GM12878 (cell line): ENCODE results near the gene CD151. TPM values are rescaled to one million over a fixed set of nuclear protein-coding genes. Genes with fewer than 3 reads are reported as not detected.
A peak's percentile ranks its signal among the peaks of the same experiment; 100 is the strongest.

Experiments
- CBFB ChIP-seq: IDR thresholded peaks from 2 replicates; pipeline ENCODE4 v1.6.1; 2016; ENCODE audit warnings: antibody characterized with exemption, low read depth
- CREB1 ChIP-seq: IDR thresholded peaks from 2 replicates; pipeline ENCODE4 v1.6.1; 2012; ENCODE audit warnings: low read depth, mild to moderate bottlenecking, inconsistent platforms
- EP300 ChIP-seq, 2 experiments: fragments of 150-350 bp in 1 of 2; IDR thresholded peaks; 2 replicates each; pipeline ENCODE4 v1.6.1; 2011 to 2012; ENCODE audit warnings: low read depth in 2 of 2, low read length in 2 of 2, borderline replicate concordance in 1 of 2, improper control_type of control experiment in 1 of 2, inconsistent platforms in 1 of 2; ENCODE audit not compliant: control insufficient read depth in 1 of 2
- GATAD2B ChIP-seq: fragments of 450-650 bp; conservative IDR thresholded peaks from 2 replicates; pipeline ENCODE4 v1.6.1; 2017; ENCODE audit warnings: low read depth, mild to moderate bottlenecking, moderate library complexity
- JUNB ChIP-seq: IDR thresholded peaks from 2 replicates; pipeline ENCODE4 v1.6.1; 2016; ENCODE audit warnings: antibody characterized with exemption, mild to moderate bottlenecking
- NFYA ChIP-seq: IDR thresholded peaks from 2 replicates; pipeline ENCODE4 v1.6.1; 2011; ENCODE audit warnings: low read depth, mild to moderate bottlenecking, low read length, improper control_type of control experiment, borderline replicate concordance
- REST ChIP-seq: IDR thresholded peaks from 2 replicates; pipeline ENCODE4 v1.6.1; 2012; ENCODE audit warnings: mild to moderate bottlenecking, low read depth, low read length
- SMAD5 ChIP-seq: IDR thresholded peaks from 2 replicates; pipeline ENCODE4 v1.6.1; 2016; ENCODE audit warnings: antibody characterized with exemption, low read depth
- SMARCA5 ChIP-seq: fragments of 450-650 bp; IDR thresholded peaks from 2 replicates; pipeline ENCODE4 v1.6.1; 2017; ENCODE audit warnings: mild to moderate bottlenecking
- TAF1 ChIP-seq: IDR thresholded peaks from 2 replicates; pipeline ENCODE4 v1.6.1; 2011; ENCODE audit warnings: mild to moderate bottlenecking, low read depth, low read length, borderline replicate concordance
- USF2 ChIP-seq: IDR thresholded peaks from 2 replicates; pipeline ENCODE4 v1.6.1; 2011; ENCODE audit warnings: low read depth, low read length, improper control_type of control experiment, borderline replicate concordance
- ZBTB11 ChIP-seq: fragments of 450-650 bp; formaldehyde crosslinking; IDR thresholded peaks from 2 replicates; pipeline ENCODE4 v1.5.0; 2022; ENCODE audit warnings: mild to moderate bottlenecking, missing genetic modification characterization
- polyA plus RNA-seq, 11 experiments: library from polyadenylated mRNA; depleted of rRNA in 4 of 11; unstranded in 6 of 11; stranded (reverse) in 5 of 11; fragments of >200 nt; fragmentation: Nextera tagmentation in 4 of 11; fragmentation: Illumina TruSeq in 1 of 11; extraction: Ambion mirVana in 4 of 11; extraction: Trizol in 1 of 11; gene quantifications; 1 replicate in 1 of 11; 2 replicates in 10 of 11; pipeline versions ENCODE4 v1.2.1 to v1.2.3, GENCODE V29; 2011 to 2016; ENCODE audit warnings: inconsistent platforms in 2 of 11, missing spikeins in 2 of 11, low read depth in 1 of 11
- total RNA-seq, 4 experiments: library from RNA; depleted of rRNA in 3 of 4; stranded (reverse); fragments of >200 nt in 3 of 4; fragmentation: Illumina TruSeq in 1 of 4; extraction: Trizol in 1 of 4; gene quantifications; 2 replicates each; pipeline versions ENCODE4 v1.2.1 to v1.2.3, GENCODE V29; 2013 to 2021
- TF ChIP-seq, protein P1 (sequence below): fragments of 450-650 bp; IDR thresholded peaks from 2 replicates; pipeline ENCODE4 v1.6.1; 2016; ENCODE audit warnings: mild to moderate bottlenecking, moderate library complexity, borderline replicate concordance
- TF ChIP-seq, protein P2 (sequence below), 3 experiments: IDR thresholded peaks in 2 of 3; conservative IDR thresholded peaks in 1 of 3; 2 replicates each; pipeline ENCODE4 v1.5.1; 2011; ENCODE audit warnings: low read depth in 3 of 3, low read length in 3 of 3, mild to moderate bottlenecking in 3 of 3, control low read depth in 2 of 3, moderate library complexity in 2 of 3, inconsistent platforms in 1 of 3, mixed read lengths in 1 of 3; ENCODE audit not compliant: control insufficient read depth in 2 of 3, insufficient read depth in 1 of 3; ENCODE audit errors: extremely low read depth in 1 of 3

CD151 gene
- total and polyA plus RNA-seq, 10 of the 15 experiments (the other 5 are each of a cell fraction or from before 2014, with no cell fraction given) = 0.52 to 41.7 (median 14.7) TPM

DNA sequence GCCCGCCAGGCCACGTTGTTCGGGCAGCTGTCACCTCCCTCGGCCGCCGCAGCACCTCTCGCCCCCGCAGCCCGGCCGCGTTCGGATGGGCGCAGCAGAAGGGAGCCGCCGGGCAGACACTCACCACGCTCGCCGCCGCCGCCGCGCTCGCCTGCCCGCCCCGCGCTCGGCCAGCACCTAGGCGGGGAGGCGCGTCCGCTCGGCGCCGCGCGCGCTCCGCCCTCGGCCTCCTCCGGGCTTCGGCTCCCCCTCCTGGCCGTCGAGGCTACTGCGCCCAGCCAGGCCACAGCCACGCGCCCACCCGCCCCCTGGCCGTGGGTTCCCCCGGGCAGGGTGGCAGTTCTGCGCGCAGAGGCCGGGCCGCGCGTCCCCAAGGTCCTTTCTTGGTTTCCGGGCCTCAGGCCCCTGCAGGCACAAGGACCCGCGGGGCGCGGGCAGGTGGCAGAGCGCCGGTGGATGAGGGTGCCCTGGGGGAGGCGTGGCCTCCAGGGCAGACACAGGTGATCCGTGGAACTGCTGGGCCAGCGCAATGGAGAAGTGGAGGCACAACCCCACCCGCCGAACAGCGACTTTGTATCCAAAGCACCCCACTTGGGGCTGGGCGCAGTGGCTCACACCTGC lies 34.5 kb upstream of the CD151 start, which contains the start of gene SLC25A22 (continued):
- TF ChIP-seq, protein P1, sequence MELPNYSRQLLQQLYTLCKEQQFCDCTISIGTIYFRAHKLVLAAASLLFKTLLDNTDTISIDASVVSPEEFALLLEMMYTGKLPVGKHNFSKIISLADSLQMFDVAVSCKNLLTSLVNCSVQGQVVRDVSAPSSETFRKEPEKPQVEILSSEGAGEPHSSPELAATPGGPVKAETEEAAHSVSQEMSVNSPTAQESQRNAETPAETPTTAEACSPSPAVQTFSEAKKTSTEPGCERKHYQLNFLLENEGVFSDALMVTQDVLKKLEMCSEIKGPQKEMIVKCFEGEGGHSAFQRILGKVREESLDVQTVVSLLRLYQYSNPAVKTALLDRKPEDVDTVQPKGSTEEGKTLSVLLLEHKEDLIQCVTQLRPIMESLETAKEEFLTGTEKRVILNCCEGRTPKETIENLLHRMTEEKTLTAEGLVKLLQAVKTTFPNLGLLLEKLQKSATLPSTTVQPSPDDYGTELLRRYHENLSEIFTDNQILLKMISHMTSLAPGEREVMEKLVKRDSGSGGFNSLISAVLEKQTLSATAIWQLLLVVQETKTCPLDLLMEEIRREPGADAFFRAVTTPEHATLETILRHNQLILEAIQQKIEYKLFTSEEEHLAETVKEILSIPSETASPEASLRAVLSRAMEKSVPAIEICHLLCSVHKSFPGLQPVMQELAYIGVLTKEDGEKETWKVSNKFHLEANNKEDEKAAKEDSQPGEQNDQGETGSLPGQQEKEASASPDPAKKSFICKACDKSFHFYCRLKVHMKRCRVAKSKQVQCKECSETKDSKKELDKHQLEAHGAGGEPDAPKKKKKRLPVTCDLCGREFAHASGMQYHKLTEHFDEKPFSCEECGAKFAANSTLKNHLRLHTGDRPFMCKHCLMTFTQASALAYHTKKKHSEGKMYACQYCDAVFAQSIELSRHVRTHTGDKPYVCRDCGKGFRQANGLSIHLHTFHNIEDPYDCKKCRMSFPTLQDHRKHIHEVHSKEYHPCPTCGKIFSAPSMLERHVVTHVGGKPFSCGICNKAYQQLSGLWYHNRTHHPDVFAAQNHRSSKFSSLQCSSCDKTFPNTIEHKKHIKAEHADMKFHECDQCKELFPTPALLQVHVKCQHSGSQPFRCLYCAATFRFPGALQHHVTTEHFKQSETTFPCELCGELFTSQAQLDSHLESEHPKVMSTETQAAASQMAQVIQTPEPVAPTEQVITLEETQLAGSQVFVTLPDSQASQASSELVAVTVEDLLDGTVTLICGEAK = no peak
- TF ChIP-seq SMARCA5 (peak; percentile 93), REST (no peak), NFYA (no peak), EP300 (IDR thresholded peaks at IDR 0.05; ENCODE audit: borderline replicate concordance in 1 of 2, control insufficient read depth in 1 of 2, low read depth in 2 of 2, low read length in 2 of 2) (no peak), CREB1 (no peak), JUNB (no peak), USF2 (no peak), CBFB (no peak), GATAD2B (peak; percentile 73), TAF1 (no peak), SMAD5 (no peak), ZBTB11 (no peak)
- TF ChIP-seq, protein P2, sequence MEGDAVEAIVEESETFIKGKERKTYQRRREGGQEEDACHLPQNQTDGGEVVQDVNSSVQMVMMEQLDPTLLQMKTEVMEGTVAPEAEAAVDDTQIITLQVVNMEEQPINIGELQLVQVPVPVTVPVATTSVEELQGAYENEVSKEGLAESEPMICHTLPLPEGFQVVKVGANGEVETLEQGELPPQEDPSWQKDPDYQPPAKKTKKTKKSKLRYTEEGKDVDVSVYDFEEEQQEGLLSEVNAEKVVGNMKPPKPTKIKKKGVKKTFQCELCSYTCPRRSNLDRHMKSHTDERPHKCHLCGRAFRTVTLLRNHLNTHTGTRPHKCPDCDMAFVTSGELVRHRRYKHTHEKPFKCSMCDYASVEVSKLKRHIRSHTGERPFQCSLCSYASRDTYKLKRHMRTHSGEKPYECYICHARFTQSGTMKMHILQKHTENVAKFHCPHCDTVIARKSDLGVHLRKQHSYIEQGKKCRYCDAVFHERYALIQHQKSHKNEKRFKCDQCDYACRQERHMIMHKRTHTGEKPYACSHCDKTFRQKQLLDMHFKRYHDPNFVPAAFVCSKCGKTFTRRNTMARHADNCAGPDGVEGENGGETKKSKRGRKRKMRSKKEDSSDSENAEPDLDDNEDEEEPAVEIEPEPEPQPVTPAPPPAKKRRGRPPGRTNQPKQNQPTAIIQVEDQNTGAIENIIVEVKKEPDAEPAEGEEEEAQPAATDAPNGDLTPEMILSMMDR (IDR thresholded peaks at IDR 0.05 in 2 of 3, conservative IDR thresholded peaks at IDR 0.05 in 1 of 3; ENCODE audit: control insufficient read depth in 2 of 3, extremely low read depth in 1 of 3, insufficient read depth in 1 of 3, low read depth in 3 of 3, low read length in 3 of 3) = peak; percentile 63 to 86 (median 67); a peak in 4 of 6 replicates
